ENCODE results near the gene FAH.
"Not testable (repeated sequence)": the region's sequence is repeated elsewhere in the genome, so short reads cannot be mapped to it uniquely, and the experiment has no call there.

Gene FAH

DNA sequence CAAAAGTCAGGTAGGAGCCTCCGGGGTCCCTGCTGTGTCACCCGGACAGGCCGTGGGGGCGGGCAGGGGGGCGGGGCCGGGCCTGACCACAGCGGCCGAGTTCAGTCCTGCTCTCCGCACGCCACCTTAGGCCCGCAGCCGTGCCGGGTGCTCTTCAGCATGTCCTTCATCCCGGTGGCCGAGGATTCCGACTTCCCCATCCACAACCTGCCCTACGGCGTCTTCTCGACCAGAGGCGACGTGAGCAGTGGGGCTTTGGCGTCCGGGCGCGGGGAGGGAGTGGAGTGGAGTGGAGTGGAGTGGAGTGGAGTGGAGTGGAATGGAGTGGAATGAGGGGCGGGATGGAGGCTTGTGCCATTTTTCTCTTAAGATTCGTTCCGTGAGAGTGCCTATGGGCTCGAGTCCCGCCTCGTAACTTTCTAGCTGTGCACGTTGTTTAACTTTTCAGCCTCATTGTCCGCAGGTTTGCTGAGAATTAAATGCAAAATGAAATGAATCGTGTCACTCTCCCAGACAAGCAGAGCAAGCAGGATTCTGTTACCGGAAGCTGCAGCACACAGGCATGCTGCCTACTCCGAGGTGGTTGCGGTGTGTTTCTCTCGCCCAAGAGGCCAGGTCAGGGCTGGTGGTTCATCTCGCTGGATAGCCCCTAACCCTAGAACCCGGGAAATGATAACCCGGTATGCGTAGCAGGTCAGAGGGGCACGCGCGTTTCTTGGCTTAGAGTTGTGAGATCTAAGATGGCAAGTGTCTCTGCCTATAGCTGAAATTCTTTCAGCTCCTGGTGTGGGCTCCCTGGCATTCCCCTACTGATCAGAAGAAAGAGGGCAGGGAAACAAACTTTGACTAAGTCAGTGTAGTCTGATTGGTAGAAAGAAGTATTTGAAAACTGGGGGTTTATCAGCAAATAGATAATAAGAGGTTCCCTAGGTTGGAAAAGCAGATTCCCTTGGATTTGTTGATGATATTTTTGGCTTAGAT, at the start of gene FAH:
TSS of gene FAH (plus strand) at position 104 of the 981 bp plus-strand sequence. CDS start at position 160, 56 bp downstream.
- peak; percentile 5 for DNase-seq (ENCODE audit: low read depth, low spot score)

DNA sequence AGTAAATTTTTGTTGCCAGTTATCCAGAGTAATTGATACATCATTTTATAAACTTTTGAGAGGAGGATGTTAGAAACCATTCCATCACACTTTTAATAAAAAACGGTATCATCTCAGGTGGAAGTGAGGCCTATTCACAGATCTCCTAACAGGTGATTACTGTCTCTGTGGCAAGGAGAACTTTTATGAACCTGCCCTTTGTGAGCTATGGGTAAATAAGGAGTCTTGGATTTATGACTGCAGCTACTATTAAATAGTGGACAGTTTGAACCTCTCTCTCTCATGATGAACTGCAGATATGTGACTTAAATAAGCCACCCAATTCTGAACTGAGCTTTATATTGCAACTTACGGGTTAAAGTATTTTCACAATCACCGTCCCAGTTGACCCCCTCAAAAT, 47.6 kb upstream of the FAH start:
- no peak for DNase-seq (ENCODE audit: low read depth, low spot score)

DNA sequence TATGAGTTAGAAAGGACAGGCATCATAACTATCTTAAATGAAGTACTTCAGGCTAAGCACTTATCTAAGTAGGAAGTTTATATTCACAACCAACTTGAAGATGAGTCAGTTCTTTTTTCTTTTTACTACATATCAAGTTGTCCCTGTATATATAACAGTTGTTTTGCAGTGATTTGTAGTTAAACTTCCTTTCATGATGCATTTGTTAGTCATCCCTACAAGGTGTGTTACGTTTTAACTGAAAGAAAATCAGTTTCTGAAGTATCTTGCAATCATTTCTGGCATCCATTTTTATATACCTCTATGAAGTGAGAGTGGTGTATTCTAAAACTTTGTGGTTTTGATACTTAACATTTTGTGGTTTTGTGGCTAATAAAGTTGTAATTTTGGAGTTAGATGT, 47.2 kb upstream of the FAH start:
- DNase-seq (ENCODE audit: low read depth, low spot score), result no peak

DNA sequence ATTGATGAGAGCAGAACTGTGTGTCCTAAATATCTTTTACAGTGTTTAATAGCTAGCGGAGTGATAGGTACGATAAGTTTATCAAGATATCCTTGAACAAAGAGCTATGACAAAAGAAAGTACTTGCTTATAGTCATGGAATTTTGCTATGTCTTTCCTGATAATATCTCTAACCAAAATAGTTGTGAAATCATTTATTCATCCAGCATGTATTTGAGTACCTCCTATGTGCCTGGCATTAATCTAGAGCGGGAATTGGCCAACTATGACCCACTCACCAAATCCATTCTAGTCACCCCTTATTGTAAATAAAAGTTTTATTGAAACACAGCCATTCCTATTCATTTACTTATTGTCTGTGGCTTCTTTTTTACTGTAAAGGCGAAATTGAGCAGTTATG, 46.7 kb upstream of the FAH start:
- DNase-seq (ENCODE audit: low read depth, low spot score), result no peak

DNA sequence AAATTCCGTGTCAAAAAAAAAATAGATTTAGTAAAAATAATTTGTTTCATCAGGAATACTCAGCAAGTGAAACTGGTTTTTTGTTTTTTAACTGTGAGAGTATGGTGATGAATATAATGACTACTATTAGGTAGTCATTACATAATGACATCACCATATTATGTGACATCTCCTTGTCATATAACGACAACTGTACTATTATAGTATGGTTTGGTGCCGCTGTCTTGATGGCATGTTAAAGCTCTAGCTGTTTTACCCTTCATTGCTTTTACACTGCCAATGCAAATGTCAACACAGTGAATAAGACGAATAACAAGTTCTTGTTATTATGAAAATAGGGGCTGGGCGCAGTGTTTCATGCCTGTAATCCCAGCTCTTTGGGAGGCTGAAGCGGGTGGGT, 45.6 kb upstream of the FAH start:
- no peak for DNase-seq (ENCODE audit: low read depth, low spot score)

DNA sequence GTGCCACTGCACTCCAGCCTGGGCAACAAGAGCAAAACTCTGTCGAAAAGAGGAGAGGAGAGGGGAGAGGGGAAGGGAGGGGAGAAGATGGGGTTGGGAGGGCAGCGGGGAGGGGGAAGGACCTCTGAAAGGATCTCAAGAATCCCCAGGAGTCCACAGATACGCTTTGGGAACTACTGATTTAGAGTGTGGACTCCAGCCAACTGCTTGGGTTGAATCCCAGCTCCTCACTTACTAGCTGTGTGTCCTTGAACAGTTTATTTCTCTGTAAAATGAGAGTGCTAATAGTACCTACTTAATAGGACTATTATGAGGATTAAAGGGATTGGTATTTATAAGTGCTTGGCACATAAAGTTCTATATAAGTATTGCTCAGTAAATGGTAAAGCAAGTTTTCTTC, 45.0 kb upstream of the FAH start:
- no peak for DNase-seq (ENCODE audit: low read depth, low spot score)

DNA sequence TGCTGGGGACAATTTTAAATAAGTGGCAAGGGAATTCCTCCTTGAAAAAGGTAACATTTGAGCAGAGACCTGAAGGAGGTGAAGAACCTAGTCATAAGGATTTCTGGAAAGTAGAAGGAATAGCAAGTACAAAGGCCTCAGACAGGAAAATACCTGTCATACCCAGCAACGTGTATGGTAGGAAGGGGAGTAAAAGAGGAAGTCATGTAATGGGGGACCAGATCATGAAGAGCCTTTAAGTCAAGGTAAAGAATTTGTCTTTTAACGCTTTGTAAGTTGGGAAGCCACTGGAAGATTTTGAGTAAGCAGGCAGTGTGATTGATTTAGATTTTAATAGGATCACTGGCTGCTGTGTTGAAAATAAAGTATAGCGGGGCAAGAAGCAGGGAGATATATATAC, 43.4 kb upstream of the FAH start:
- no peak for DNase-seq (ENCODE audit: low read depth, low spot score)

DNA sequence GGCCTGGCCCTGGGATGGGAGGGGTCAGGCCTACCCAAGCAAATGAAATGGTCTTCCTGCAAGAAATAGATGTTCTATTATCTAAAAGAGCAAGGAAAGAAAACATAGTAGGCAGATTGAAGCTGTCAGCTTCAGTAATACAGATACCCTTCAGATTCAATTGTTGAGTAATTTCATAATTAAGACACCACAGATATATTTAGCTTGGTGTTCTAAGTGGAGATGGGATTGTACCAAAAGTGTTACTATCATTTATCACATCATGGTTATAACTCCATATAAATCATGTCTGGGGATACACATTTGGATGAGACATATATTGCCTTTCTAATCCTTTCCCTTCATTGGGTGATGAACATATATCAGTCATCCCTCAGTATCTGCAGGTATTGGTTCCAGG, 41.9 kb upstream of the FAH start:
- DNase-seq (ENCODE audit: low read depth, low spot score), result no peak

DNA sequence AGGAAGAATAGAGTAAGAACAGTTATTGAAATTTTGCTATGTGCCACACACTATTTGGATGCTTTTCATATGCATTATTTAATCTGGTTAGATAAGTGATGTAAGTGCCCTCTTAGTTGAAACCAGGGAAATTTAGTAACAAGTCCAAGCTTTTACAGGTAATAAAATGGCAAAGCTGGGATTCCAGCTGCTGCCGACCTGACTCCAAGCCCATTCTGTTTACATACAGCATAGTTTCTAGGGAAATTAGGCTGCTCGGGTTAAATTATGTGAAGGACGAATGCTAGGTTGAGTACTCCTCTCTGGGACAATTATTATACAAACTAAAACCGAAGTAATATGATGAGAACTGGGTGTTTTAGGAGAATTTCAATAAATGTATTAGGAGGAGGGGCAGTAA, 38.7 kb upstream of the FAH start:
- no peak for DNase-seq (ENCODE audit: low read depth, low spot score)

DNA sequence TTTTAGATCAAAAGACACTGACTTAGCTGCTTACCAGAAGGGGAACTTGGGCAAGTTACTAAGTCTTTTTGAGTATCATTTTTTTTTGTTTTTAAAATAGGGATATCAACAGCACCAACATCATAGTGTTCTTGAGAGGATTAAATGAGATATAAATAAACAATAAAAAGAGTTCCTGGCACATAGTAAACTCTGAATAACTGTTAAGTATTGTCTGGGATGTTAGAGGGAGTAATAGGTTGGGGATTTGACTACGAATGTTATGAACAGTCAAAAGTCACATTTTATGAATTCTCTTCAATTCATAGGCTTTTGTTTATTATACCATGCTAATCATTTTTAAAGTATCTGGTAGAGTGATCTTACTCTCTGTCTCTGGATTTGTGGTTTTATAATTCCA, 37.8 kb upstream of the FAH start:
- DNase-seq (ENCODE audit: low read depth, low spot score), result no peak

DNA sequence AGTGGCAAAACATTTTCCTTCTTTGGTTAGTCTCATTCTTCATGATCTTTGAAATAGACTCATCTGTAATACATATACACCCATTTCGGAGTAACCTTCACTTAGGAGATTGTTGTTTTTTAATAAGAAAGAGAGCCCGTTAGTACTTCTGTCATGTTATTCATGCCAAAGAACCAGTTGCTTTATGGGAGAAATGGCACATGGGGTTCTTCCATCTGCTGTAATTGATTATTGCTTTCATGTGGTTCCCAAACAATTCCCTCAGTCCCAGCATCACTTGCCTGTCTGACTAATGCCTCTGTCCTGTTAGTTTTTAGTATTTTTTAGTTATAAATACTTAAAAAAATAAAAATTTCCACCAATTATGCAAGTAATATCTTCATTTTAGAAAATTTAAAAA, 33.8 kb upstream of the FAH start:
- DNase-seq (ENCODE audit: low read depth, low spot score), result no peak

DNA sequence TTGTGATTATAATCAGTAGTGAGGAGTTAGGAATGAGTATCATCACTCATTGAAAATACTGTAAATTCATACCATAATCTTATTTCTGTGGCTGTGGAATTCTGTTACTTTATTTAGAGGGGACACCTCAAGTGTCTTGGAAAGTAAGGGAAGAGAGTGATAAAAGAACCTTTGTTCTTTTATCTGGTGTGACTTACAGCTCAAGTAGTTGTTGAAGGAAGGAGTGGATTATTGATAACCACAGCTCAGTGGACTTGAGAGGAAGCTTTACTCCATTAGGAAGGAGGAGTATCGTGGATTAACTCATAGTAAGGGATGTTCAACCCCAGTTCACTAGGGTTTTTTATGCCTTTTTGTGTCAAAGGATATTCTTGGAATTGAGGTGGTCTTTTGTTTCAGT, 32.2 kb upstream of the FAH start:
- no peak for DNase-seq (ENCODE audit: low read depth, low spot score)

DNA sequence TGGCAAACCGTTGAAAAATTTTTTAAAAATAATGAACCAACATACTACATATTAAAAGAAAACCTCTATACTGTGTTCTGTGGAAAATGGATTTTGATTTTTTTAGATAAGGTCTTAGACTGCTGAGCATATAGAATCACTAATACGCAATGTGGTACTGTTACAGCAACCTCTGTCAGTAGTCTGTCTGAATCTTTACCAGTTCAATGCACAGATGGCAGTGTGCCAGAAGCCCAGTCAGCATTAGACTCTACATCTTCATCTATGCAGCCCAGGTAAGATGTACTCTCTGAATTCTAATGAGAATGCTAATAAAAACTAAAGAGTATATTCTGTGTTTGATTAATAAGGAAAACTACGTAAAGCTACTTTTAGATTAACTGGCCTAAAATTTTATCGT, 31.3 kb upstream of the FAH start:
- no peak for DNase-seq (ENCODE audit: low read depth, low spot score)

DNA sequence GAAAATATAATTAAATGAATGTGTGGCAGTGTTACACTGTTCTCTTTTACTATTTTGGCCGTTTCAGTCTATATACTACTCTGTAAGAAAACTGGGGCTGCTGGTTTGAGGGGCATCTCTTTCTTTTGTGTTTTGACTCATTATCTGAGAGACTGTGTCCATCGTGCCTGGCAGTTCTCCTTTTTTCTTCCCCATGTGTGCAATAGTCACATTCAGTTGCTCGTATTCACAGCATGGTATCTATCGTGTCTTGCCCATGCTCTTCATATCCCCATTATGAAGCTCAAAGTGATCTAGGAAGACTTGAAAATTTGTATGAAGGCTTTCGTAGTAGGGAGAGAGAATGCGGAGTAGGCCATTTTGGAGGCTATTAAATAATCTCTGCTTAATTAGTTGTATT, 29.8 kb upstream of the FAH start:
- DNase-seq (ENCODE audit: low read depth, low spot score), result no peak

DNA sequence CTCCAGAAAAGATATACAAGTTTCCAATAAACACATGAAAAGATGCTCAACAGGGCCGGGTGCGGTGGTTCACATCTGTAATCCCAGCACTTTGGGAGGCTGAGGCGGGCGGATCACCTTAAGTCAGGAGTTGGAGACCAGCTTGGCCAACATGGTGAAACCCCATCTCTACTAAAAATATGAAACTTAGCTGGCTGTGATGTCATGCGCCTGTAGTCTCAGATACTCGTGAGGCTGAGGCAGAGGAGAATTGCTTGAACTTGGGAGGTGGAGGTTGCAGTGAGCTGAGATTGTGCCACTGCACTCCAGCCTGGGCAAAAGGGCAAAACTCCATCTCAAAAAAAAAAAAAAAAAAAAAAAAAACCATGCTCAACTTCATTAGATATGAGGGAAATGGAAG, 25.5 kb upstream of the FAH start:
- not testable (repeated sequence) for DNase-seq (ENCODE audit: low read depth, low spot score)

DNA sequence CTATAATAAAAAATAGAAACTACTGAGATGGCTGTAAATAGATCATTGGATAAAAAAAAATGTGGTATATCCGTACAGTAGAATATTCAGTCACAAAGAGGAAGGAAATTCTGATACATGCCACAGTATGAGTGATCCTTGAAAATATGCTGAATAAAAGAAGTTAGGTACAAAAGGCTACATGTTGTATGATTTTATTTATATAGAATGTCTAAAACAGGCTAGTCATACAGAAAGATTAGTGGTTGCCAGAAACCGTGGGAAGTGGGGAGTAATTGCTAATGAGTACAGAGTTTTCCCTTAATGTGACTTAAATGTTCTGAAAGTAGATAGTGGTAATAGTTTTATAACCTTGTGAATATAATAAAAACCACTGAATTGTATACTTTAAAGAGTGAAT, 24.9 kb upstream of the FAH start:
- DNase-seq (ENCODE audit: low read depth, low spot score), result no peak

DNA sequence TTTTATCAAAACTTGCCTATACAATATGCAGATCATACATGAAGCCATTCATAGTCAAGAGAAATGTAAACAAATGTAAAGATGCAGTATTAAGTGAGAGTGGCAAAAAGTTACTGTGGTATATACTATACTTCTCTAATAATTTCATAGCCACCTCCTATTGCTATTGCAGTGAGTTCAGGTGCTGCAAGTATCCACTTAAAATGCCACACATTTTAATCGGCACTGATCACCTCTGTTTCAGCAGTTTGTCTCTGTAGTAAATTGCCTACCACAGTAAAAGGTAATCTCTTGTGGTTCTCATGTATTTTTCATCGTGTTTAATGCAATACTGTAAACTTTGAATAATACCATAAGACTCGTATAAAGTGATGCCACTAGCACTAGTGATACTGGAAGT, 20.4 kb upstream of the FAH start:
- no peak for DNase-seq (ENCODE audit: low read depth, low spot score)

DNA sequence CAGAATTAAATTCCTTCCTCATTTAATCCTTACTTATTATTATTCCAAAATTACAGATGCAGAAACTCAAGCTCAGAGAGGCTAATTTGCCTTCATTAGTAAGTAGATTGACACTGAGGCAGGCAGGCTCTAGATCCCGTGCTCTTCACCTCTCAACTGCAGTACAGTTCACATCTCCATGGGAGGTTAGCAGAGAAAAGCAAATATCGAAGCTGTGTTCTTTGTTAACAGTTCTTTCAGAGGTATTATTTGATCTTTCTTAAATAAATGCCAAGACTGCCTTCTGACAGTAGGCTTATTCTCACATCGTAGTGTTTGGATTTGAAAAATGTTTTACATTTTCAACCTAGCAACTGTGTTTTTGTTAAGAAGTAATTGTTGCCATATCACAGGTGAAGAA, 15.9 kb upstream of the FAH start:
- DNase-seq (ENCODE audit: low read depth, low spot score), result no peak

DNA sequence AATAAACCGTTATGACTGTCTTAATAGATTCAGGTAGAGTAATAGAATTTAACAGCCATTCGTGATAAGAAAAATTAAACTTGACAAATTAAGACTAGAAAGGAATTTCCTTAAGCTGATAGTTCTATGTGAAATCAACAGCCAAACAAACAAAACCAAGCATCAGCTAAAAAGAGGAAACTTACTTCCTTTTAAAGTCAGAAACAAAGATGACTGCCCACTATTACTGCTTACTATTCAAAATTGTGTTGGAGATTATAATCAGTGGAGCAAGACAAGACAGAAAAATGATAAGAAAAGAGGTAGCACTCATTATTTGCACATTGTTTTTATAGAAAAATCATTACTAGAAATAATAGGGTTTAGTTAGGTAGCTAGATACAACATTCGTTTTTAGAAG, 13.8 kb upstream of the FAH start:
- no peak for DNase-seq (ENCODE audit: low read depth, low spot score)

DNA sequence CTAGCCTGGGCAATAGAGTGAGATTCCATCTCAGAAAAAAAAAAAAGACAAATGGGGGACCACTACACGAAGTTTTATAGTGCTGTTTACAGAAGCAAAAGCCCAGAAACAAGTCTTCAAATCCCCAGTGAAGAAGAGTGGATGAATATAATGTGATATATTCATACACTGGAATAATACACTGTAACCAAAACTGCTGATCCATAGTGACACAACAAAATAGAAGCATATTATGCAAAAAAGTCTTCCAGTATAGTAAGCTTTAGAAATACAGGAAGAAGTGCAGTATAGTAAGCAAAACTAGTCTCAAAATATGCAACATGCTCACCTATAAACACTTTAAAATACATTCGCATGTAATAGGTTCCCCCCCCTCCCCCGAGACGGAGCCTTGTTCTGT, 11.9 kb upstream of the FAH start:
- no peak for DNase-seq (ENCODE audit: low read depth, low spot score)

DNA sequence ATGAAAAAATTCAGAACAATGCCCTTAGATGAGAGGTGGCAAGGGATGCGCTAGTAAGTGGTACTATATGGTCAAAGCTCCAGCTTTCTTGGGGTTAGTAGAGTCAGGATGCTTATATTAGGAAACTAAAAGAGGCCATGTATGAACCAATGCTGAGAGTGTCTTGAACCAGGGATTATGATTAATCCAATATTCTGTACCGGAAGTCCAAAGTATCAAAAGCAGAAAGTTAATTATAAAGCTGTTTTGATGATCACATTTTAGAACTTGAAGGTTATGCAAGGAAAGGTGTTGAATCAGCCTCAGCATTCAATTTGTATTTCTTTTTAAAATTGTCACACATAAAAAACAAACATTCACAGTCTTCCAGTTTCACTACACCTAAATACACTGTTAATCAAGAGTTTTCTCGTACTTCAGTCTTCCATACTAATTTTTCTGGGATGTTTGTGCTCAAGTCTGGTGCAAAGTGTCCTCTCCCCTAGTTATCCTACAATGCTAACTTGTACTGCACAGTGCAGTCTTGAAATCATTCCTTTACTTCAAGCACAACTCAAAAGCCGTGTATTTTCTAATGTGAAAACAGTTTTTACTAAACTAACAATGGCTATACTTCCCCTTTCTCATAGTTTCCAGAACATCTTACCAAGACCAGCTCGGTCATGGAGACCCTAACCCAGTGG, 10.7 kb upstream of the FAH start:
- DNase-seq (ENCODE audit: low read depth, low spot score), result no peak

DNA sequence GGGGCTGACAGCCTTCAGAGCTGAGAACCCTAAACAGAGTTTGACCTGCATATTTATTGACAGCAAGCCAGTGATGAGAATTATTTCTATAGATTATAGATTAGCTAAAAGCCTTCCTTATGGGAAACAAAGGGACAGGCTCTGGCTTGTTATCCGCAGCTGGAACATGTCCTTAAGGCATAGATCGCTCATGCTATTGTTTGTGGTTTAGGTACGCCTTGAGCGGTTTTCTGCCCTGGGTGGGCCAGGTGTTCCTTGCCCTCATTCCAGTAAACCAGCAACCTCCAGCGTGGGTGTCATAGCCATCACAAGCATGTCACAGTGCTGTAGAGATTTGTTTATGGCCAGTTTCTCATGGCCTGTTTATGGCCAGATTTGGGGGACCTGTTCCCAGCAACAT, 10.2 kb upstream of the FAH start:
- DNase-seq (ENCODE audit: low read depth, low spot score), result no peak

DNA sequence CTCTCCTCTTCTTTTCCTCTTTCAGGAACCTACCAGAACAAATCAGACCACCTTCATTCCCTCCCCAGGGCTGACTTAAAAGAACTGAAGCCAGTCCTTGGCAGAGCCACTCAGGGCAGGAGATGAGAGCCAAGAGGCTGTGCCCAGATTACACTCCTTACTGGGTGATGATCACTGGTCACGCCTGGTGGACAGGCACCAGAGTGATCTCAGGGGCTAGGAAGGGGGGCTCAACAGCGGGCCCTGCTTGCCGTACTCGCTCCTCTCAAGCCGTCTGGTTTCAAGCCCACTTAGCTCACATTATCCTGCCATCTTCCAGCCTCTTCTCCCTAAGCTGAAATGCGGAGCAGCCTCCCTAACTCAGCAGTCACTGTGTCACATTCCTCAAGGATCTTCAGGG, 1.7 kb upstream of the FAH start:
- no peak for DNase-seq (ENCODE audit: low read depth, low spot score)
